Measurements from ENCODE around the gene OOSP1.
"Not testable (repeated sequence)": the region's sequence is repeated elsewhere in the genome, so short reads cannot be mapped to it uniquely, and the experiment has no call there.

The OOSP1 gene

GRCh38 chr11:59962107-59962482, 23.9 kb downstream of the OOSP1 start:
- DNase-seq: no peak

GRCh38 chr11:59963733-59964132, 25.5 kb downstream of the OOSP1 start, which contains the start of gene OOSP4A:
TSS of gene OOSP4A (plus strand) at chr11:59964033. CDS start at chr11:59964033, 0 bp downstream.
- DNase-seq: no peak

- no peak for DNase-seq
These were observed 27.2 kb downstream of the OOSP1 start for GRCh38 chr11:59965424-59965823.

- no peak for DNase-seq
These were observed 28.0 kb downstream of the OOSP1 start for GRCh38 chr11:59966201-59966600.

GRCh38 chr11:59967677-59968394, 29.6 kb downstream of the OOSP1 start:
- no peak for DNase-seq

GRCh38 chr11:59968395-59968783, 30.2 kb downstream of the OOSP1 start:
- no peak for DNase-seq

GRCh38 chr11:59973097-59973496, 34.9 kb downstream of the OOSP1 start:
- no peak for DNase-seq

- DNase-seq: no peak
These were observed 43.0 kb downstream of the OOSP1 start for GRCh38 chr11:59981106-59981770.

GRCh38 chr11:59982037-59982436, 43.8 kb downstream of the OOSP1 start:
- DNase-seq: not testable (repeated sequence)

- DNase-seq: no peak
These were observed 45.0 kb downstream of the OOSP1 start for GRCh38 chr11:59983212-59983611.

- DNase-seq: no peak
These were observed 46.1 kb downstream of the OOSP1 start for GRCh38 chr11:59984368-59984767.

GRCh38 chr11:59990421-59990820, 52.2 kb downstream of the OOSP1 start:
- no peak for DNase-seq

- DNase-seq: no peak
These were observed 54.2 kb downstream of the OOSP1 start for GRCh38 chr11:59992425-59992824.

- DNase-seq: no peak
These were observed 59.6 kb downstream of the OOSP1 start for GRCh38 chr11:59997800-59998199.

- DNase-seq: no peak
These were observed 61.5 kb downstream of the OOSP1 start for GRCh38 chr11:59999691-60000090.

- DNase-seq: no peak
These were observed 65.5 kb downstream of the OOSP1 start for GRCh38 chr11:60003729-60004128.

- no peak for DNase-seq
These were observed 67.1 kb downstream of the OOSP1 start for GRCh38 chr11:60005360-60005759.

All from stimulated activated CD4-positive, alpha-beta T cell treated with anti-CD3 and anti-CD28 coated beads, Interleukin-12 subunit alpha, Interleukin-12 subunit beta, amount 100 ng/mL, for 4 hours (primary cell).